ENCODE results near the gene UBC. TPM values are rescaled to one million over a fixed set of nuclear protein-coding genes. Genes with fewer than 3 reads are reported as not detected.
"Not testable (repeated sequence)": the region's sequence is repeated elsewhere in the genome, so short reads cannot be mapped to it uniquely, and the experiment has no call there.

Gene UBC
- total and polyA plus RNA-seq, 9 of the 15 experiments (the other 6 are each of a cell fraction or from before 2014, with no cell fraction given) = 533 to 1,153 (median 813) TPM

- TF ChIP-seq REST (IDR thresholded peaks at IDR 0.05; ENCODE audit: borderline replicate concordance) = no peak
- no peak for TF ChIP-seq REST (CRISPR knock-in tag; IDR thresholded peaks at IDR 0.05; ENCODE audit: low read depth)
- TF ChIP-seq FOS (IDR thresholded peaks at IDR 0.05; ENCODE audit: extremely low read depth, insufficient read length) = no peak
- TF ChIP-seq EP400 (IDR thresholded peaks at IDR 0.05) = peak; percentile 43; the same call in 1 of the 2 replicates
- TF ChIP-seq ELK1 (CRISPR knock-in tag; IDR thresholded peaks at IDR 0.05) = no peak
Measured at GRCh38 chr12:124927201-124928094, 13.0 kb upstream of the UBC start (continued).

- WGBS (ENCODE audit: insufficient coverage, low coverage, missing lambda C conversion rate) = 94% methylated on average over 7 of the region's 7 CpGs
- CTCF ChIA-PET (ENCODE audit: low intra/inter-chr PET ratio) = not testable (repeated sequence)
- POLR2A ChIA-PET = interaction anchor here (1.1 to 1.3 kb wide), 2 partner anchors 11 to 14 kb away, joined by 6 to 10 read pairs; partner anchors contain the start of gene UBC
Measured at GRCh38 chr12:124925782-124926181, 11.3 kb upstream of the UBC start.

More at GRCh38 chr12:124925782-124926181, 11.3 kb upstream of the UBC start:
- FAIRE-seq; H3K9ac ChIP-seq (ENCODE audit: insufficient read depth in 1 of 2, low read depth in 2 of 2, low read length in 2 of 2); H3K9me3 ChIP-seq (replicated peaks; ENCODE audit: control insufficient read depth, insufficient read depth, low read depth, low read length); BruUV-seq (replicated peaks); in situ Hi-C loops (cut with MboI); ATAC-seq; H3K4me3 ChIP-seq; H3K4me2 ChIP-seq (ENCODE audit: insufficient read depth, low read length); H3K36me3 ChIP-seq (ENCODE audit: control insufficient read depth, insufficient read depth, low read length); intact Hi-C loops (cut with micrococcal nuclease); DNase-seq (ENCODE audit: extremely low read depth in 1 of 4, low spot score in 3 of 4); H2AFZ ChIP-seq (ENCODE audit: low read depth, low read length); H3K79me2 ChIP-seq (ENCODE audit: control insufficient read depth, insufficient read depth, low read length); H3K27me3 ChIP-seq (ENCODE audit: control insufficient read depth in 2 of 2, insufficient read depth in 2 of 2, low read length in 2 of 2); H3K27ac ChIP-seq (ENCODE audit: extremely low read depth, low read depth, low read length); H4K20me1 ChIP-seq (replicated peaks; ENCODE audit: control insufficient read depth, insufficient read depth, low read length); H3K9me1 ChIP-seq (ENCODE audit: control insufficient read depth, insufficient read depth, low read length): not testable (repeated sequence)
- H3K4me1 ChIP-seq (replicated peaks in 1 of 2; ENCODE audit: control insufficient read depth in 2 of 2, insufficient read depth in 2 of 2, low read length in 2 of 2) = peaks cover 20 to 30% of the 10 kb centered on the region in 2 experiments

Measured in K562 (cell line).